HCT116 (cell line): ENCODE data around the gene QPCT. TPM values are rescaled to one million over a fixed set of nuclear protein-coding genes. Genes with fewer than 3 reads are reported as not detected.

Experiments used
- ATAC-seq: fragments of 200-7000 bp; cut with Tn5 transposase; 2 replicates; pipeline ENCODE4 v1.9.1; 2020; ENCODE audit warnings: mild to moderate bottlenecking, moderate library complexity
- BruUV-seq: library from RNA; stranded (reverse); fragments of 400-500 nt; replicated peaks from 2 replicates; lab custom pipeline; 2021; lab: Mats Ljungman, UMichigan
- CTCF ChIA-PET: fragments of 300-600 bp; sonication (Branson Sonifier 250); formaldehyde crosslinking; loops from one replicate; lab custom pipeline; 2021; ENCODE audit warnings: antibody characterized with exemption; lab: Charles Lee
- POLR2A ChIA-PET: fragments of 300-600, 350-600 bp; sonication (Branson Sonifier 250); formaldehyde crosslinking; loops from one replicate; lab custom pipeline; 2021; ENCODE audit warnings: antibody characterized with exemption; lab: Charles Lee
- RAD21 ChIA-PET, 2 experiments: fragments of 300-600 bp; sonication (Branson Sonifier 250); formaldehyde crosslinking; loops; one replicate each; lab custom pipeline; 2023; ENCODE audit warnings: low total read pairs in 2 of 2; ENCODE audit not compliant: uncharacterized antibody in 2 of 2, unreplicated experiment in 2 of 2, low non-redundant PET in 1 of 2; lab: Charles Lee
- DNase-seq: peaks from one replicate; pipeline ENCODE4 v3.0.0-alpha.2; 2010; ENCODE audit warnings: low read depth, low spot score
- H2AFZ ChIP-seq: fragments of 200-600 bp; shearing (Covaris generic), sonication (generic); 2 replicates; pipeline ENCODE4 v1.6.1; 2017; ENCODE audit warnings: low read depth, mixed run types, mixed read lengths, antibody characterized with exemption, low read length; ENCODE audit not compliant: poor library complexity, severe bottlenecking
- H3K27ac ChIP-seq: 2 replicates; pipeline ENCODE4 v1.5.1; 2012; ENCODE audit warnings: low read depth, low read length
- H3K27me3 ChIP-seq: fragments of 200-600 bp; sonication (generic); 2 replicates; pipeline ENCODE4 v1.6.1; 2016; ENCODE audit warnings: mixed run types, low read length, mixed read lengths; ENCODE audit not compliant: insufficient read depth
- H3K36me3 ChIP-seq, 2 experiments: fragments of 200-500 bp in 1 of 2; fragments of 200-600 bp in 1 of 2; sonication (Bioruptor generic) in 1 of 2; sonication (generic) in 1 of 2; 2 replicates each; pipeline versions ENCODE4 v1.5.1 to v1.6.1; 2014 to 2016; ENCODE audit warnings: low read length in 2 of 2, inconsistent platforms in 1 of 2, mixed read lengths in 1 of 2, mixed run types in 1 of 2; ENCODE audit not compliant: insufficient read depth in 2 of 2, control insufficient read depth in 1 of 2
- H3K4me1 ChIP-seq, 2 experiments: fragments of 200-600 bp in 1 of 2; sonication (generic) in 1 of 2; 2 replicates each; pipeline versions ENCODE4 v1.5.1 to v1.6.1; 2012 to 2017; ENCODE audit warnings: low read length in 2 of 2, inconsistent platforms in 1 of 2, mild to moderate bottlenecking in 1 of 2, mixed read lengths in 1 of 2, mixed run types in 1 of 2, moderate library complexity in 1 of 2; ENCODE audit not compliant: insufficient read depth in 2 of 2, control insufficient read depth in 1 of 2
- H3K4me2 ChIP-seq: fragments of 200-600 bp; sonication (generic); 2 replicates; pipeline ENCODE4 v1.6.1; 2017; ENCODE audit warnings: mixed run types, low read length, mixed read lengths
- H3K4me3 ChIP-seq, 2 experiments: fragments of 200-600 bp in 1 of 2; sonication (generic) in 1 of 2; replicated peaks in 1 of 2; 2 replicates each; pipeline ENCODE4 v1.5.1; 2011 to 2016; ENCODE audit warnings: low read length in 2 of 2, control low read depth in 1 of 2, low read depth in 1 of 2, mild to moderate bottlenecking in 1 of 2, mixed read lengths in 1 of 2, mixed run types in 1 of 2
- H3K79me2 ChIP-seq: fragments of 200-600 bp; sonication (generic); 2 replicates; pipeline ENCODE4 v1.6.1; 2017; ENCODE audit warnings: mild to moderate bottlenecking, mixed run types, low read length, moderate library complexity, mixed read lengths; ENCODE audit not compliant: insufficient read depth
- H3K9ac ChIP-seq: fragments of 200-600 bp; sonication (generic); 2 replicates; pipeline ENCODE4 v1.6.1; 2016; ENCODE audit warnings: low read length, mixed read lengths
- H3K9me2 ChIP-seq: fragments of 200-600 bp; sonication (generic), shearing (Covaris generic); 2 replicates; pipeline ENCODE4 v1.6.1; 2017; ENCODE audit warnings: mixed run types, mild to moderate bottlenecking, moderate library complexity; ENCODE audit not compliant: insufficient read depth
- H3K9me3 ChIP-seq, 2 experiments: fragments of 200-500 bp in 1 of 2; fragments of 200-600 bp in 1 of 2; sonication (Bioruptor generic) in 1 of 2; sonication (generic) in 1 of 2; 2 replicates each; pipeline ENCODE4 v1.6.1; 2014 to 2017; ENCODE audit warnings: low read length in 2 of 2, mixed read lengths in 2 of 2, inconsistent platforms in 1 of 2, low read depth in 1 of 2, mild to moderate bottlenecking in 1 of 2, mixed run types in 1 of 2, moderate library complexity in 1 of 2; ENCODE audit not compliant: control insufficient read depth in 1 of 2, insufficient read depth in 1 of 2
- H4K20me1 ChIP-seq: fragments of 200-600 bp; sonication (generic), shearing (Covaris generic); 2 replicates; pipeline ENCODE4 v1.6.1; 2017; ENCODE audit warnings: mixed run types, mild to moderate bottlenecking, moderate library complexity; ENCODE audit not compliant: insufficient read depth
- EGR1 ChIP-seq: IDR thresholded peaks from 2 replicates; pipeline ENCODE4 v1.6.1; 2012; ENCODE audit warnings: low read depth
- ELF1 ChIP-seq: IDR thresholded peaks from 2 replicates; pipeline ENCODE4 v1.6.1; 2012; ENCODE audit warnings: low read depth, borderline replicate concordance
- EZH2 ChIP-seq: fragments of 200-600 bp; sonication (generic); IDR thresholded peaks from 2 replicates; pipeline ENCODE4 v1.6.1; 2017; ENCODE audit warnings: antibody characterized with exemption, mixed run types
- EZH2phosphoT487 ChIP-seq: fragments of 200-600 bp; IDR thresholded peaks from 2 replicates; pipeline ENCODE4 v1.6.1; 2018; ENCODE audit warnings: antibody characterized with exemption, borderline replicate concordance
- JUND ChIP-seq: IDR thresholded peaks from 2 replicates; pipeline ENCODE4 v1.6.1; 2012
- RAD21 ChIP-seq: IDR thresholded peaks from 2 replicates; pipeline ENCODE4 v1.6.1; 2012; ENCODE audit warnings: low read depth, mild to moderate bottlenecking
- YY1 ChIP-seq: IDR thresholded peaks from 2 replicates; pipeline ENCODE4 v1.6.1; 2011; ENCODE audit warnings: low read length, low read depth, moderate library complexity, mild to moderate bottlenecking; ENCODE audit not compliant: insufficient replicate concordance; ENCODE audit errors: extremely low read depth
- ZFX ChIP-seq: fragments of 450-650 bp; IDR thresholded peaks from 2 replicates; pipeline ENCODE4 v1.6.1; 2017
- ZNF274 ChIP-seq: fragments of 200-500 bp; sonication (Bioruptor generic); IDR thresholded peaks from 2 replicates; pipeline ENCODE4 v1.6.1; 2014; ENCODE audit warnings: mild to moderate bottlenecking, low read depth, low read length, inconsistent platforms
- intact Hi-C: fragments of 100-400 bp; cut with micrococcal nuclease; formaldehyde crosslinking; loops from 2 replicates; pipeline ENCODE4 v1.10.0; 2022
- total RNA-seq: library from RNA; stranded (reverse); gene quantifications from one replicate; pipeline ENCODE4 v1.2.1, GENCODE V29; 2021; ENCODE audit not compliant: unreplicated experiment
- TF ChIP-seq, protein P1 (sequence below): IDR thresholded peaks from 2 replicates; pipeline ENCODE4 v1.6.1; 2012

Gene QPCT
- total RNA-seq, 1 experiment from 2014 or later: not detected

DNA sequence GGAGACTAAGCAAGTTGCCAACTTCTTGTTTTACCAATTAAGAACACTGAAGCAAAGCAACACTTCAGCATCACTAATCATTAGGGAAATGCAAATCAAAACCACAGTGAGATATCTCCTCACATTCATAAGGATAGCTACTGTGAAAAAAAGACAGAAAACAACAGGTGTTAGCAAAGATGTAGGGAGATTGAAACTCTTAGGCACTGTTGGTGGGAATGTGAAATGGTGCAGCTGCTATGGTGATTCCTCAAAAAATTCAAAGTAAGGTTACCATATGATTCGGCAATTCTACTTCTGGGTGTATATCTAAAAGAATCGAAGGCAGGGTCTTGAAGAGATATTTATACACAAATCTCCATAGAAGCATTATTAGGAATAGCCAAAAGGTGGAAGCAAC, 11.2 kb upstream of the QPCT start:
- intact Hi-C loops: no loop called here
- Histone ChIP-seq H3K4me1 (no peaks in the 10 kb centered on the region), H3K9me2 (no peaks in the 10 kb centered on the region), H3K79me2 (no peaks in the 10 kb centered on the region), H2AFZ (no peak overlapping the region), H3K9ac (no peak overlapping the region), H3K4me2 (no peak overlapping the region), H3K36me3 (no peaks in the 10 kb centered on the region), H3K27ac (no peak overlapping the region), H3K27me3 (no peaks in the 10 kb centered on the region), H3K4me3 (no peak overlapping the region), H4K20me1 (no peaks in the 10 kb centered on the region), H3K9me3 (no peaks in the 10 kb centered on the region)
- no peak for ATAC-seq
- ChIA-PET POLR2A (no interaction called here), CTCF (no interaction called here), RAD21 (no interaction called here)
- TF ChIP-seq EZH2phosphoT487 (no peak), ZNF274 (no peak), ZFX (no peak), RAD21 (no peak), ELF1 (no peak), EZH2 (no peak), EGR1 (no peak)
- TF ChIP-seq, protein P1, sequence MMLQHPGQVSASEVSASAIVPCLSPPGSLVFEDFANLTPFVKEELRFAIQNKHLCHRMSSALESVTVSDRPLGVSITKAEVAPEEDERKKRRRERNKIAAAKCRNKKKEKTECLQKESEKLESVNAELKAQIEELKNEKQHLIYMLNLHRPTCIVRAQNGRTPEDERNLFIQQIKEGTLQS: no peak
- no peak for DNase-seq
- BruUV-seq: no TSS peak

DNA sequence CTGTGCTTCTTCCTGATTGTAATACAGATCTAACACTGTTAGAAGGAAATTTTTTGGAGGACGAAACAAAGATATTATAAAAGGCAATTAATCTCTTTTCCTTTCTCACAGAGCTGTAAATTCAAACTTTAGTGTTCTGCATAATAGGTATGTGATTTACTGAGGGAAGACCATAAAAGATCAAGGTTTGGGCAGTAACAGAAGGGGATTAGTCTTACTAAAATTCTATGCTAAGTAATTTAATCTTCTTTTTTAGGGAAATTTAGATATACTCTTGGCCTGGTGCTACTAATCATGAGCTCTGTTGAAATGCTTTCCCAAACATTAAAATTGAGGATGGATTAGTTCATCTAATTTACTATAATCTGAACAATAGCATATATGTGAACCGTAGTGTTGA, 8.8 kb upstream of the QPCT start:
- no peak overlapping the region for H3K4me3 ChIP-seq
- no peak overlapping the region for H2AFZ ChIP-seq
- no peak overlapping the region for H3K4me2 ChIP-seq
- ATAC-seq (no peak), DNase-seq (no peak)
- no peaks in the 10 kb centered on the region for H4K20me1 ChIP-seq
- ChIA-PET CTCF (no interaction called here), RAD21 (no interaction called here), POLR2A (no interaction called here)
- H3K79me2 ChIP-seq: no peaks in the 10 kb centered on the region
- TF ChIP-seq JUND: no peak
- no peak for TF ChIP-seq YY1
- no peak overlapping the region for H3K9ac ChIP-seq
- BruUV-seq: no TSS peak
- intact Hi-C loops: no loop called here
- H3K36me3 ChIP-seq: no peaks in the 10 kb centered on the region
- no peak overlapping the region for H3K27ac ChIP-seq
- no peaks in the 10 kb centered on the region for H3K9me3 ChIP-seq
- no peaks in the 10 kb centered on the region for H3K27me3 ChIP-seq
- no peaks in the 10 kb centered on the region for H3K4me1 ChIP-seq
- H3K9me2 ChIP-seq: no peaks in the 10 kb centered on the region
